Measurements from ENCODE around the gene FAM3B.

Gene FAM3B

DNA sequence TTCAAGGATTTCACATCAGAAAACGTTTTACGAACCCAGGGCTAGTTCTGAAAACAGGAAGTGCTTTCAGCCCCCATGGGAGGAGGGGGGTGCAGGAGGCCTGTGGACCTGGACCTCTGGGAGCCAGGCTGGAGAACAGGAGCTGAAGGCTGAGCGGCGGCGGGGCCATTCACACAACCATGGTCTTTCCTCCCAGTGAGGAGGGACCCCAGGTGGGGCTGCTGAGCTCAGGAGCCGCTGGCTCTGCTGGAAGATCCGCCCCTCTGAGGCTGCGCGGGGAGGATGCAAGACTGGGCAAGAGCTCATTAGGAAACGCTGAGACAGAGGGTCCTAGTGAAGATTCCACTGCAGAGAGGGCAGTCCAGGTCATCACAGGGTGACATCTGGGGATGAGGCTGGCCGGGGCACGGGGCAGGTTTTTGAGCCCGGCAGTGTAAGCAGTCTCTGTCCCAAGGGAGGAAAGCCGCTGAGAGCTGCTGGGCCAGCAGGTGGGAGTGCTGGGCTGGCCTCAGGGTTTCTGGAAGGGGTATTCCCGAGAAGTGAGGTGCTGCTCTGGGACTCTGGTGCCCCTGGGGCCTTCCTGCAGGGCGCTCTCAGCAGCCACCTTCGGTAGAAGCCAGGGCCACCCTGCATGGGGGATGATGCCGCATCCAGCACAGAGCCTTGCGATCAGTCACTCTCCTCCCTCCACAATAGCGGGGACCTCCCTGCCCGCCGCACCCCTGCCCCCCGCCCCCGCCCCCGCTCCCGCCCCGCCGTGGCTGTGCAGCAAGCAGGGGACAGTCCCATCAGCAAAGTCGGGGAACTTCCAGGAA lies 52.7 kb downstream of the FAM3B start:
- FAIRE-seq: no peak

DNA sequence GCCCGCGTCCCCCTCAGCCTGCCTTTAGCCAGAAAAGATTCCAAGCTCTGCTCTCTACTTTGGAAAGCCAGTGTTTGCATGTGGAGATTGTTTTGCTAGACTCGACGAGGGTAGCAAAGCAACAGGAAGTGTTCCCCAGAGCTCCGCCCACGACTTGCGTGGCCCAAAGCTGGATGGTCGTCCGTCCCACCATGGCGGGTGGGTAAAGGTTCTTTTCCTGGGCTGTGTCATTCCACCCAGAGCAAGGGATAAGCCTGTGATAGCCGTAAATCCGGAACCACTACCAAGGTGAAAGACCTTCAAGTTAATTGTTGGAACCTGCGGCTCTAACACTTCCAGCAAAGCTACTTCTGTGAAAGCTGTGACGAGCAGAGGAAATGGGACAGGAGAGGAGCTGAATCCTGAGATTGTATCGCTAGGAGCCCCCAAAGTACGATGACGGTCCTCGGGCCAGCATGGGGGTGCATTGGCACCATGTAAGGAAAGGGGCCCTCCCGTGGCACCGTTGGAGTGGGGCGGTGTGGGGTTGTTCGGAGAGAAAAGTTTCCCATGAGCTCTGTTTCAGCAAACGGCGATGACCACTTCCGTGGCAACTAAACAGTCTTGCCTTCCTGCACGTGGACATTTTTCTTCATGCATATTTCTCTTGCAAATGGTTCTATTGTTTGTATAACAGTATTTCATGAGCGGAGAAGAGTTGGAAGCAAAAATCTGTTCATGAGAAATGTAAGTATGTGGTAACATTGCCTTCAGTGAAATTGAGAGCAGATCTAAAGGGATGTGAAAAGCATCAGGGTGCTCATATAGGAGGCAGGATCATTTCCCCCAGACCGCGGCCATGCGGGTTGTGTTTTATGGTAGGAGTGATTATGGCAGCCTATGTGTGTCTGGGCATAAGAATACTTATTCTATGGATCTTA lies 53.6 kb downstream of the FAM3B start:
- no peak for FAIRE-seq

DNA sequence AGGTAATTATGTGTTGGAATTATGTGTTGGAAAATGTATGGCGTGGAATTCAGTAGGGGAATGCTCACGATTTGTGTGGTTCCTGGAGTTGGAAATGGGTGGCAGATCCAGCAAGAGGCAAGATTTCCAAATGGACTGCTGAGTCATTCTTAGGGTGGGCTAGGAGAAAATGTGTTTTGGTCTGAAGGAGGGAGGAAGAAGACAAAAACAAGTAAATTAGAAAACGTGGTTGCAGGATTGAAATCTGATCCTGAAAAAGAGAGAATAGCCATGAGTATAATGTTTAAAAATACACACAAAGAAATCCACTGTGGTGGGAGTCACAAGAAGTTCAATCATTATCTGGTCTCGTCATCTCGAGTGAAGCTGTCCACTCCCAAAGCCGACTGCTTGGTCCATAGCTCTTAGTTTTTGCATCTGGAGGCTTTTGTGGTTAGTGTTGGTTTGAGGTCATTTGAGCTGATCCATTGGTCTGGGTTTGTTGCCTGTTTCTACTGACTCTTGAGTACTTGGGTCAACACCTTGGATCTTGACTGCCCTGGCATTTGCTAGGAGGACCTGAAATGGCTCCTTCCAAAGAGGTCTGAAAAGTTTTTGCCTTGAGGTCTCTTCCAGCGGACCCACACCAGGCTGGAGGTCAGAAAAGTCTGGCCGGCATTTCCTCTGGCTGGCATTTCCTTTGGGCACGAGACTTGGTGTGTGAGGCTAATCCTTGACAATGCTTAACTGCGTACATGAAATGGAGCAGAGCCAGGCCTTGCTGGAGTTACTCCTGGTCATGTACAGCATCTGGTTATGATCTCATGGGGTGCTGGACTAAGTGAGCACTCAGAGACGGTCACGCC lies 54.5 kb downstream of the FAM3B start:
- FAIRE-seq: no peak

- no peak for FAIRE-seq
These were observed 55.1 kb downstream of the FAM3B start for GRCh38 chr21:41371685-41372030.

GRCh38 chr21:41373253-41373652 lies 56.7 kb downstream of the FAM3B start:
- no peak for FAIRE-seq

GRCh38 chr21:41373763-41374162 lies 57.2 kb downstream of the FAM3B start:
- no peak for FAIRE-seq

DNA sequence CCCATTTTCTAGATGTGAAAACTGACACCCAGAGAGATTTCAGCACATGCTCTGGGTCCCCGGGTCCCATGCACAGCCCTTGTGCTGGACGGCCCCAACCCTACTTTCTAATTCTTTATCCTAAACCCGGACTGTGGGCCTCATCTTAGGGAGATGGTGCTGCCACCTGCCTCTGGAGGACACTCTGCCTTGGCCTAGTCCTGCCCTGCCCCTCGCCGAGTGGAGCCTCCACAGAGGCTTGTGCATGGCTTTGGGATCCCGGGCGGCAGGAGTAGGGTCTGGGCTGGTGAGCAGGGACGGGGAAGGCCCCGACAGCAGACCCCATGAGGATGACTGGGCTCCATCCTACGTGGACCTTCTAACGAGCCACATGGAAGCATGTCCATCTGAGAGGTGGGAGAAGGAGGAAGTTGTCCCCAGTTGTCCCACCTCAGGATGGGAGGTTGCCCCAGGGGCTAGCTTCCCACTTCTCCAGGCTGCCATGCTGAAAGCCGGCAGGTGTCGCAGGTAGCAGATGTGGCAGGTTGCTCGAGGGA lies 57.6 kb downstream of the FAM3B start:
- no peak for FAIRE-seq

DNA sequence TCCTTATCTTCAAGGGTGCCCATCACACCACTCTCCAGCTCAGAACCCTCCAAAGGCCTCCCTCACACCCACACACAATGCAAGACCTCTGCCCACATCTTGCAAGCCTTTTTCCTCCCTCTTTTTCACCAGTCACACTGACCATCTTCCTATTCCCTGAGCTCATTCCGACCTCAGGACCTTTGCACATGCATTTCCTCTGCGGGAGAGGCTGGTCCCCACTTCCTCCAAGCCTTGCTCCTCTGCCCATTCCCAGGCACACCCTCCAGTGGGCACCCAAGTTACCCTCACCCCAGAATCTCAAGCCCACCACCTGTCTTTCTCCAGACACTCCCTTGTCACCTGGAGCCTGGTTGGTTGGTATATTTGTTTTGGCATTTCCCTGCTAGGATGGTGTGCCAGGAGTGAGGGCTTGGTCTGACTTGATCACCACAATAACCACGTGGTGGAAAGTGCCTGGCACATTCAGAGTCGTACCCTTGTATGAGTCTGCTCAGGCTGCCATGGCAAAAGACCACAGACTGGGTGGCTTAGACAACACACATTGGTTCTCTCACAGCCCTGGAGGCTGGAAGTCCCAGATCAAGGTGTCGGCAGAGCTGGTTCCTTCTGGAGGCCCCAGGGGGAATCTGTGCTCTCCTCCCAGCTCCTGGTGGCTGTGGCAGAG lies 58.4 kb downstream of the FAM3B start:
- FAIRE-seq: no peak

- no peak for FAIRE-seq
These were observed 59.3 kb downstream of the FAM3B start for GRCh38 chr21:41375875-41376274.

GRCh38 chr21:41377715-41378114 lies 61.1 kb downstream of the FAM3B start:
- FAIRE-seq: no peak

DNA sequence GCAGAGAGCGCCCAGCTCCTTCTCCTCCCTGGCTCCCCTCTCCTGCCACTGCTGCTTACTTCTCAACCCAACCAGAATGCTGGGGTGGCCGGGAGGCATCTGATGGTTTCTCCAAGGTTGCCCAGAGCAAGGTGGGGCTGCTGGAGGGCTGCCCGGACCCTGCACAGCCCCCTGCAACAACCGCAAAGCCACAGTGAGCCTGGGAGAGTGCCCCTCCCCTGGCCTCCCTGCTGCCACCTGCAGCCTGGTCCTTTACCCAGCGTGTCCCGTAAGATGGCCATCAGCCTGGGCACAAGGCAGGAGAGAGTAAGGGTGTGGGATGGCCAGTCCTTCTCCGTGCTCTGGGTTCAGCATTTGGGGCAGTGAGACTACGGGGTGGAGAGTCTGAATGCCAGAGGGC lies 62.2 kb downstream of the FAM3B start:
- FAIRE-seq: no peak

- FAIRE-seq: no peak
These were observed 63.3 kb downstream of the FAM3B start for GRCh38 chr21:41379901-41380300.

DNA sequence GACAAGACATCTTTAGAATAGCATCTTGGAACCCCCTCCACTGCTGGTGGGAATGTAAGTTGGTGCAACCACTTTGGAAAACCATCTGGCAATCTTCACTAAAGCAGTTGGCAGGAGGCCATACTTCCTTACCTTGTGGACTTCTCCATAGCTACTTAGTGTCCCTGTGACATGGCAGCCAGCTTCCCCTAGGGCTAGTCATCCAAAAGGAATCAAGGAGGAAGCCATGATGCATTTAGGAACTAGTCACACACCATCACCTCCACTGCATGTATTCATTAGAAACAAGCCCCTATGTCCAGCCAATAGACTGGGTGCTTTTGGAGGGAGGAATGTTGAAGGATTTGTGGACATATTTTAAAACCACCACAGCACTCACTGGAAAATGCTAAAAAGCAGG lies 65.1 kb downstream of the FAM3B start:
- FAIRE-seq: no peak

DNA sequence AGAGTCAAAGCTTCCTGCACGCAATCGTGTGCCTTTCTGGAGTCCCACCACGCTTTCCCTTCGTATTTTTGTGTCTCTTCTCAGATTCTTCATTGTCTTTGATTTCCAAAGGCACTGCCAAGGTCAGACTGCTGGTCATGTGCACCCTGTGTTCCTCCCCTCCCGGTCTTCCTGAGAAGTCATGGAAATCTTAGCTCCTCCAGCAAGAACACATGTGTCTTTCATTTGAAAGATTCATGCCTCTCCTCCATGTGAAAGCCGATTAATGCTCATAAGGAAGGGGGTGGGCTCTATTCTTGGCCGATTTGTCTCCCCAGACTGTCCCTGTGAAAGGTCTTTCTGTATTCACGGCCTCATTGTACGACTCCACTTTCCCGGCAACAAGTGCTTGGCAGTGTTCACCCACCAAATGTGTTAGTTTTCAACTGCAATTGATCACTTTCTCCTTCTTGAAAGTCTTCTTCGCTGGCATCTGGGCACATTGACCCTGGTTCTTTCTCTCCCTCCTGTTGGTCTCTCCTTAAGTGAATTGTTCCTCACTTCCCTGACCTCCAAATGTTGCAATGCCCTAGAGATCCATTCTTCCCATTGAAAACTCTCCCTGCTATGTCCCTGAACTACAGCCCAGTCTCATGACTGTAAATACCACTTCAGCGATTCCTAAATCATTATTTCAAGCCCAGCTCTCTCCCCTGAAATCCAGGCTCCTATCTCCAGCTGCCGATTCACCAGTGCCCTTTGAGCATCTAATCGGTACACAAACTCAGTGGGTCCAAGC lies 70.6 kb downstream of the FAM3B start:
- no peak for FAIRE-seq

- FAIRE-seq: no peak
These were observed 71.2 kb downstream of the FAM3B start for GRCh38 chr21:41387824-41388223.

DNA sequence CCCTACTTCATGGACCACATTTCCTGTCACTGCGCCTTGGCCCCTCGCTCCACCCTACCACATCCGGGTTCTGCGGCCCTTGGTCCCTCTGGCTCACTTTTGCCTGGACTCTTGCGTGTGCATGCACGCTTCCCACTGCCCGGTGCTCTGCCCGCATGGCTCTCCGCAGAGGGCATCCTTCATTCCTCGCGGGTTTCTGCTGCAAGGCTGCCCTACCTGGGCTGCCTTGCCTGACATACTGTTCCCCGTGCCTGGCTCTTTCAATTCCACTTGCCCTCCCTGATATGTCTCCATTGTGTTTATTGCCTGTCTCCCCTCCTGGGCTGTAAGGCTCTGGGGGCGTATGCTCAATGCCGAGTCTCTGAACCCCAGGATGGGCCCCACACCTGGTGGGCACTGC lies 71.7 kb downstream of the FAM3B start:
- no peak for FAIRE-seq

GRCh38 chr21:41390043-41390639 lies 73.5 kb downstream of the FAM3B start:
- no peak for FAIRE-seq

DNA sequence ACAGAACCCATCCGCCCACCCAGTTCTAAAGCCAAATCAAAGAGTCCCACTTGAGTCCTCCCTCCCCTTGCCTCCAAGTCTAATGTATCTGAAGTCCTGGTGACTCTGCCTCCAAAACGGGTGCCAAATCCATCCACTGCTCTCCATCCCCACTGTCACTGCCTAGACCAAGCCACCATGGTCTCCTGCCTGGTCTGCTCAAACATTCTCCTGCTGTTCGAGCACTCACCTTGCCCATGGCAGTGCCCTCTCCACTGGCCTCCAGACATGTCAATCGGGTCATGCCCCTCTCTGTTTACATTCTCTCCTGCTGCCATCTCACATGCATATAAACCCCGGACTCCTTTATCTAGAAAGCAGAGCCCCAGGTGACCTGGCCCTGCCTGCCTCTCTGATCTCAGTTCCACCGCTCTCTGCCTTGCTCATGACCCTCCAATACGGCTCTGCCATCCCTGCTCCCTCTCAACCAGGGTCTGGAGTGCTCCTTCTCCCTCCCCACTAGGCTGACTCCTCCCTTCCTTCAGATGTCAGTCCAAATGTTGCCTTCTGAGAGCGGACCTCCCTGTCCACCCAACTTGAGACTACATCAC lies 77.4 kb downstream of the FAM3B start:
- FAIRE-seq: no peak

- FAIRE-seq: no peak
These were observed 80.0 kb downstream of the FAM3B start for GRCh38 chr21:41396558-41397075.

- FAIRE-seq: no peak
These were observed 80.9 kb downstream of the FAM3B start for GRCh38 chr21:41397471-41397891.
